B cell (primary cell): ENCODE data around the gene GET4. TPM values are rescaled to one million over a fixed set of nuclear protein-coding genes. Genes with fewer than 3 reads are reported as not detected.
A peak's percentile ranks its signal among the peaks of the same experiment; 100 is the strongest.

Experiments used
- ATAC-seq: fragments of 200-7000 bp; cut with Tn5 transposase; one replicate; pipeline ENCODE4 v1.10.0; 2021; ENCODE audit warnings: low read depth, mild to moderate bottlenecking, moderate number of reproducible peaks, moderate library complexity
- CTCF ChIA-PET: fragments of 350-600 bp; sonication (Branson Sonifier 250); formaldehyde crosslinking; loops from one replicate; lab custom pipeline; 2021; ENCODE audit warnings: antibody characterized with exemption, inconsistent platforms; lab: Charles Lee
- POLR2A ChIA-PET: fragments of 350-600 bp; sonication (Branson Sonifier 250); formaldehyde crosslinking; loops from one replicate; lab custom pipeline; 2021; ENCODE audit warnings: antibody characterized with exemption; lab: Charles Lee
- DNase-seq: peaks from one replicate; pipeline ENCODE4 v3.0.0; 2013
- H2AFZ ChIP-seq: 2 replicates; pipeline ENCODE4 v1.6.1; 2012; ENCODE audit warnings: mild to moderate bottlenecking, low read depth, low read length; ENCODE audit not compliant: insufficient read depth, poor library complexity, severe bottlenecking
- H3K27ac ChIP-seq, 2 donors: 1 replicate in 1 of 2; 2 replicates in 1 of 2; pipeline ENCODE4 v1.5.1; 2012 to 2013; ENCODE audit warnings: low read length in 2 of 2, mild to moderate bottlenecking in 2 of 2, moderate library complexity in 1 of 2
- H3K27me3 ChIP-seq, 4 experiments: fragments of 200-600 bp in 1 of 4; sonication (generic) in 1 of 4; replicated peaks in 1 of 4; 1 replicate in 2 of 4; 2 replicates in 2 of 4; pipeline versions ENCODE4 v1.6.1 to v1.7.0; 2013 to 2016; ENCODE audit warnings: low read length in 3 of 4, mild to moderate bottlenecking in 2 of 4, mixed read lengths in 1 of 4, moderate library complexity in 1 of 4; ENCODE audit not compliant: insufficient read depth in 4 of 4, control insufficient read depth in 3 of 4; ENCODE audit errors: control extremely low read depth in 1 of 4
- H3K36me3 ChIP-seq, 2 experiments: replicated peaks in 1 of 2; 1 replicate in 1 of 2; 2 replicates in 1 of 2; pipeline versions ENCODE4 v1.6.1 to v1.7.1; 2013; ENCODE audit warnings: low read length in 1 of 2; ENCODE audit not compliant: insufficient read depth in 2 of 2, control insufficient read depth in 1 of 2; ENCODE audit errors: control extremely low read depth in 1 of 2, extremely low read depth in 1 of 2
- H3K4me1 ChIP-seq, 2 donors: fragments of 200-600 bp in 1 of 2; sonication (generic) in 1 of 2; 1 replicate in 1 of 2; 2 replicates in 1 of 2; pipeline versions ENCODE4 v1.5.1 to v1.6.1; 2013 to 2017; ENCODE audit warnings: low read length in 2 of 2; ENCODE audit not compliant: control insufficient read depth in 2 of 2, insufficient read depth in 2 of 2
- H3K4me2 ChIP-seq: replicated peaks from 2 replicates; pipeline ENCODE3; 2012; ENCODE audit warnings: mild to moderate bottlenecking, low read depth, low read length; ENCODE audit not compliant: poor library complexity, severe bottlenecking
- H3K4me3 ChIP-seq, 5 experiments: fragments of 200-600 bp in 1 of 5; sonication (generic) in 1 of 5; 1 replicate in 3 of 5; 2 replicates in 2 of 5; pipeline versions ENCODE4 v1.5.1 to v1.7.0; 2011 to 2016; ENCODE audit warnings: low read length in 4 of 5, mild to moderate bottlenecking in 4 of 5, low read depth in 2 of 5, control low read depth in 1 of 5, moderate library complexity in 1 of 5; ENCODE audit not compliant: insufficient read depth in 1 of 5; ENCODE audit errors: control extremely low read depth in 1 of 5, extremely low read depth in 1 of 5
- H3K79me2 ChIP-seq: fragments of 200-600 bp; sonication (generic); one replicate; pipeline ENCODE4 v1.6.0; 2016; ENCODE audit warnings: low read length; ENCODE audit not compliant: control insufficient read depth, insufficient read depth
- H3K9ac ChIP-seq: fragments of 200-600 bp; sonication (generic); 2 replicates; pipeline ENCODE4 v1.6.1; 2017; ENCODE audit warnings: mild to moderate bottlenecking, low read length, moderate library complexity
- H3K9me3 ChIP-seq, 3 donors: one replicate each; pipeline versions ENCODE4 v1.6.1 to v1.7.1; 2013; ENCODE audit warnings: low read length in 2 of 3; ENCODE audit not compliant: control insufficient read depth in 2 of 3, insufficient read depth in 1 of 3; ENCODE audit errors: control extremely low read depth in 1 of 3
- H4K20me1 ChIP-seq: 2 replicates; pipeline ENCODE4 v1.6.0; 2012; ENCODE audit warnings: mild to moderate bottlenecking, low read length; ENCODE audit not compliant: insufficient read depth, control insufficient read depth, poor library complexity, severe bottlenecking
- H3K27ac Mint-ChIP-seq: one replicate; pipeline ENCODE4 v1.8.0; 2021; ENCODE audit warnings: mixed read lengths
- H3K27me3 Mint-ChIP-seq: one replicate; pipeline ENCODE4 v1.8.0; 2021; ENCODE audit warnings: mixed read lengths
- H3K4me1 Mint-ChIP-seq: one replicate; pipeline ENCODE4 v1.8.0; 2021; ENCODE audit warnings: mixed read lengths
- H3K4me3 Mint-ChIP-seq: one replicate; pipeline ENCODE4 v1.8.0; 2021; ENCODE audit warnings: mixed read lengths
- H3K9me3 Mint-ChIP-seq: one replicate; pipeline ENCODE4 v1.8.0; 2022; ENCODE audit warnings: mixed read lengths; ENCODE audit not compliant: insufficient read depth
- CTCF ChIP-seq: fragments of 200-600 bp; IDR thresholded peaks from one replicate; pipeline ENCODE4 v1.8.0; 2022; ENCODE audit warnings: antibody characterized with exemption, mild to moderate bottlenecking
- EZH2 ChIP-seq: IDR thresholded peaks from 2 replicates; pipeline ENCODE4 v1.6.1; 2012; ENCODE audit warnings: borderline replicate concordance, low read depth, mild to moderate bottlenecking, moderate library complexity, low read length; ENCODE audit not compliant: insufficient read depth, poor library complexity, severe bottlenecking
- WGBS: methylation state at CpG from one replicate; pipeline ENCODE4 v1.1.5; 2013; ENCODE audit warnings: missing lambda C conversion rate; ENCODE audit not compliant: insufficient coverage; 5-methylcytosine and 5-hydroxymethylcytosine counted together
- intact Hi-C: fragments of 100-400 bp; cut with micrococcal nuclease; formaldehyde crosslinking; loops from one replicate; pipeline ENCODE4 v1.10.0; 2022
- polyA plus RNA-seq: library from polyadenylated mRNA; depleted of rRNA; stranded (reverse); fragments of >200 nt; gene quantifications from 2 replicates; pipeline ENCODE4 v1.2.3, GENCODE V29; 2012
- total RNA-seq, 2 donors: library from RNA; stranded (reverse); fragments of 120-200 nt in 1 of 2; gene quantifications; 1 replicate in 1 of 2; 2 replicates in 1 of 2; pipeline versions ENCODE4 v1.2.3 to v1.2.4, GENCODE V29; 2013 to 2022

Gene GET4
- total and polyA plus RNA-seq, 2 donors (not counting 1 experiment from before 2014, with no cell fraction given) = 53.5 to 65.5 TPM

DNA sequence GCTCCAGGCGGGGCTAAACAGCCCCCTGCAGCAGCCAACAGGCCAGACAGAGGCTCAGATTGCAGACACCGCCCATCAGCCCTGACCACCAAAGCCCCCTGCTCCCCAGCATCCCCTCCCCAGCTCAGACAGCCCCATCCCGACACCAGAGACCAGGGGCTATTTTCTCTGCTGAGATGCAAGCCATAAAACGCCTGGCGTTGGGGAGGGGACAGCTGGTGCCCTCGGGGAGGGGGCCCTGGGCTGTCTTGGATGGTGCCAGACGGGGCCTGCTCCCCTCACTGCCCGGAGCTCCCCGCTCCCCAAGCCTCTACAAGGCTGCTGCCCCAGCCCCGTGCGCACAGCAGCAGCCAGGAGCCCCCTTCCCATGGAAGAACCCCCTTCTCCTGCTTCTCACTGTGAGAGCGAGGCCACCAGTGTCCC is 31.8 kb downstream of the GET4 start:
- TF ChIP-seq CTCF (no peak), EZH2 (no peak)
- Mint-ChIP-seq H3K27me3 (no peaks in the 10 kb centered on the region), H3K9me3 (no peaks in the 10 kb centered on the region), H3K27ac (peak overlapping the region; percentile 20), H3K4me1 (peaks cover 18% of the 10 kb centered on the region), H3K4me3 (peak overlapping the region; percentile 44)
- Histone ChIP-seq H4K20me1 (no peaks in the 10 kb centered on the region), H3K27me3 (no peaks in the 10 kb centered on the region), H3K9me3 (peaks cover 0 to 11% (median 0%) of the 10 kb centered on the region in 3 donors), H3K4me1 (peaks cover 16 to 20% of the 10 kb centered on the region in 2 donors), H3K79me2 (no peaks in the 10 kb centered on the region), H3K27ac (no peak overlapping the region), H3K4me2 (peak overlapping the region; percentile 89), H2AFZ (no peak overlapping the region), H3K4me3 (no peak overlapping the region), H3K36me3 (no peaks in the 10 kb centered on the region), H3K9ac (no peak overlapping the region)
- 88% methylated on average over 12 of the region's 12 CpGs for WGBS
- CTCF ChIA-PET = interaction anchor here (0.8 to 4.5 kb wide), 13 partner anchors 14 to 277 kb away, joined by 3 to 47 read pairs (median 5); partner anchors contain the start of gene COX19
- POLR2A ChIA-PET = interaction anchor here (0.6 to 1.7 kb wide), 3 partner anchors 15 to 67 kb away, joined by 3 to 4 read pairs (median 3); partner anchors contain the start of gene COX19
- peak; percentile 53 for DNase-seq
- ATAC-seq = no peak
- intact Hi-C loops = loop anchor here (1.0 to 5.0 kb wide), 4 partner anchors 42 to 268 kb away; partner anchors contain the start of gene GPER1
